Testis (tissue), 2 donors: ENCODE measurements around the gene NPC1L1.
A peak's percentile ranks its signal among the peaks of the same experiment; 100 is the strongest.

Source experiments
- POLR2A ChIP-seq: fragments of 450-650 bp; IDR thresholded peaks from one replicate; pipeline ENCODE4 v1.6.1; 2017; ENCODE audit warnings: antibody characterized with exemption, mild to moderate bottlenecking, moderate library complexity
- TF ChIP-seq, protein P1 (sequence below), 3 experiments: fragments of 450-650 bp in 2 of 3; fragments of 200-600 bp in 1 of 3; sonication (generic) in 1 of 3; IDR thresholded peaks; one replicate each; pipeline ENCODE4 v1.5.1; 2016 to 2019; ENCODE audit warnings: antibody characterized with exemption in 3 of 3, mild to moderate bottlenecking in 2 of 3, moderate library complexity in 1 of 3

DNA sequence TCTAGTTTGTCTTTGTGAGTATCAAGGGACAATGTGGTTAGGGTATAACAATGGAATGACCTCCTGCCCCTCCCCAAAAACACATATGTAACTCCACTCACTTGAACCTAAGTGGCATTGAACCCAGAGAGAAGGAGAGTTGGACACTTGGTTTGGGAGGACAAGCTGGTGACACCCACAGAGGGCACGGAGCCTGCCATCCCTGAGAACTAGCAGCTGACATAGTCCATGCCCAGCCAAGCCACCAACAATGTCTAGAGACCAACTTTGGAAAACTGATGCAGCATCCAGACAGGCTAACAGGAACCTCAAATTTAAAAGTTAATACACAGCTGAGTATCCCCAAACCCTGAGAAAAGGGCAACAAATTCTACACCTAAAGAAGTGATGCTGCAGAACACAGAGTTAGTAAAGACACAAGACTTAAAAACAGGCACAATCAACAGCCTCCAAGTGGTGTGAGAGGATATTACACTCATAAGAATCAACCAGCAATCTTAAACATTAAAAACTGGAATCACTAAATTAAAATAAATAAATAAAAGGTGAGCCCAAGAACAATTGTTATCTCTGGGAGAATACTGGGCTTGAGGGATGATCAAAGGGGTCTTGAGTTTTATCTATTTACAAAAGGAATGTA is 77.8 kb downstream of the NPC1L1 start:
- TF ChIP-seq, protein P1, sequence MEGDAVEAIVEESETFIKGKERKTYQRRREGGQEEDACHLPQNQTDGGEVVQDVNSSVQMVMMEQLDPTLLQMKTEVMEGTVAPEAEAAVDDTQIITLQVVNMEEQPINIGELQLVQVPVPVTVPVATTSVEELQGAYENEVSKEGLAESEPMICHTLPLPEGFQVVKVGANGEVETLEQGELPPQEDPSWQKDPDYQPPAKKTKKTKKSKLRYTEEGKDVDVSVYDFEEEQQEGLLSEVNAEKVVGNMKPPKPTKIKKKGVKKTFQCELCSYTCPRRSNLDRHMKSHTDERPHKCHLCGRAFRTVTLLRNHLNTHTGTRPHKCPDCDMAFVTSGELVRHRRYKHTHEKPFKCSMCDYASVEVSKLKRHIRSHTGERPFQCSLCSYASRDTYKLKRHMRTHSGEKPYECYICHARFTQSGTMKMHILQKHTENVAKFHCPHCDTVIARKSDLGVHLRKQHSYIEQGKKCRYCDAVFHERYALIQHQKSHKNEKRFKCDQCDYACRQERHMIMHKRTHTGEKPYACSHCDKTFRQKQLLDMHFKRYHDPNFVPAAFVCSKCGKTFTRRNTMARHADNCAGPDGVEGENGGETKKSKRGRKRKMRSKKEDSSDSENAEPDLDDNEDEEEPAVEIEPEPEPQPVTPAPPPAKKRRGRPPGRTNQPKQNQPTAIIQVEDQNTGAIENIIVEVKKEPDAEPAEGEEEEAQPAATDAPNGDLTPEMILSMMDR (IDR thresholded peaks at IDR 0.05), result peak in 2 of 3 experiments; percentile 4 to 30
- TF ChIP-seq POLR2A, result no peak
